Measurements from ENCODE around the gene FARS2.

The FARS2 gene

GRCh38 chr6:5427586-5427985 lies 166.3 kb downstream of the FARS2 start:
- no peak for DNase-seq (ENCODE audit: low spot score)

DNA sequence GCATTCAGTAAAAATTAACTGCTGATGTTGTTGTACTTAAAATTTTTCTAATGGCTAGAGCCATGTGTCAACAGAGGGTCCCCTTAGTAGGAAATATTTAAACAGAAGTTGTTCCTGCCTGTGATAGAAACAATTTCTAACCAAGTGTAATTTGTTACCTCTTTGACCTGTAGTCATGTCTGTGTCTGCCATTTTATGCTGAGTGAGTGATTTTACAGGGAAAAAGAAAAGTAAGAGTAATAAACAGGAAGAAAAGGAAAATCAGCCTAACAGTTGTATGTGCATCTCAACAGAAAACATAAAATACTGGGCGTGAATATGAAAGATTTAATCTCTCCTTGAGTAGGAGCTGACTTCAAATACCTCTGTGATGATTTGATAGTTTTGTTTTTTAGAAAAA lies 172.0 kb downstream of the FARS2 start:
- no peak for DNase-seq (ENCODE audit: low spot score)

DNA sequence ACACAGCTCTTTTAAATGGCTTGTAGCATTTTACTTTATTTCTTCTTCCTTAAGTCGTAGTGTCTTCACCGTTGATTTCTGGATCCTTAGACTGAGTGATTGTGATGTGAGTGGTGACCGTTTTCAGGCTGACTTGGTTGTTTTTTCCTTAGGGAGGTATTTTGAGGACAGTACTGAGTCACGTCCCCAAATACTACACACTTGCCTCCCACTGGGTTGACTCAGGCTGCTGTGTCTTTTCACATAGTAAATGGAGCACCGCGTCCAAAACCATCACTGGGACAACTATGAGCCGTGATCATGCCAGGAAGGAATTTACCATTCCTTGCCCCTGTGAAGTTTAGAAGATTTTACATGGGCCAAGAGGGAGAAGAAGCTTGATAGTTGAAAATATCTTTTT lies 174.1 kb downstream of the FARS2 start:
- DNase-seq (ENCODE audit: low spot score) = peak; percentile 78

DNA sequence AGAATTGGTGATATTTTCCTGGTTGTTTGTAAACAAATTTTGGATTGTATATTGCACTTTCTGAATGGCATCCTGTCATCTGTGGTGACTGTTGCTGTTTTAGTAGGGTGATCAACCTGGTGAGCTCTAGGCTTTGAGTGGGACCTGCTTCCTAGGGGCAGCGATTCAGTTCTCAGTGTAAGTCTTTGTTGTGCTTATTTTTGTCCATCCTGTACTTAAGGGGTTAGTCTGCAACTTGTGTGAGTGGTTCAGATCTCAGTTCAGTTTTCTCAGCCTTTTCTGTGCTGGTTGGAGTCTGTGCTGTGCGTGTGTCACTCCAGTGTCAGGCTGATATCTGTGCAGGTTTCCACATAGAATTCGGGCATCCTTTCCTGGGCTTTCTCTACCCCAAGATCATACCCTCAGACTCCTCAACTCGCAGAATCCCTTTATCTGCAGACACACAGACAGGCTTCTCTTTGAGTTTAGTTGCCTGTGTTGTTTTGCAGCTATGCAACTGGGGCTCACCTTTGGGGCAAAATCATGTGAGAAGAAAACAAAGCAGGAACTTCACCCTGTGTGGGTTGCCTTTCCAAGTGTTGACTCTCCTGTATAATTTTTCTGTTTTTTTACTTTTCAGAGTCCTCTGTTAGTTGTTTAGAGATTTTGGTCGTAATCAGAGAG lies 177.7 kb downstream of the FARS2 start:
- no peak for DNase-seq (ENCODE audit: low spot score)

DNA sequence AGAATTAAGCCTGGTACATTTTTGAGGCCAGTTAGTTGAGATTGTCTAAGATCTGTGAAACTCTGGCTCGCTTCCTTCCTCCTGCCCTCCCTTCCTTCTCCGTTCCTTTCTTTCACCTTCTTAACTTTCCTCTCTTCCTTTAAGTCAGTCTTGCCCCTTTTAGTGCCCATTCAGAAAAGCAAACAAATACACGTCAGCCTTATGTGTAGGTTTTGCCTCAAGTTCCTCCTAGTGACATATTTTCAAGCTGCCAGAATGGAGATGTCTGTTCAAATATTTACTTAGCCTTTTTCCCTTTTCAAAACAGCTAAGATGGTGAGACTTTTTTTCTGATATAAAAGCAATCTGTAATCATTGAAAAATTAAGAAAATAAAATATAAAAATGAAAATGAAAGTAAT lies 178.4 kb downstream of the FARS2 start:
- no peak for DNase-seq (ENCODE audit: low spot score)

DNA sequence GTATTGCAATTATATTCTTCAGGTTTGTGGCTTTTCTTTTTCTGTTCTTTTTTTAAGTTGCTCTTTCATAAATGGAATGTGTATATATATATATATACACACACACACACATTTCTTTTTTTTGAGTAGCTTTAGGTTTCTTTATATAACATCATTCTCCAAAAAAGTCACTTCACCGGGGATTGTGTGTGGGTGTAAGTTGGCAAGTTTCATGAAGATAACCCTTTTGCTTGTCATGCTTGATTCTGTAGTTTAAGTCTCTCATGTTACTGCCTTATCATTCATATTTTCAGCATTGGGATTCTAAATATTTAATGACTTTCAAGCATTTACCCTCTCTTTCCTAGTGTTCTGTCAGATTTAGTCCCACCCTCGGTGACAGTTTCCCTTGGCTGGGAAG lies 181.0 kb downstream of the FARS2 start:
- DNase-seq (ENCODE audit: low spot score) = no peak

GRCh38 chr6:5442916-5443315 lies 181.6 kb downstream of the FARS2 start:
- DNase-seq (ENCODE audit: low spot score) = no peak

GRCh38 chr6:5443491-5443890 lies 182.2 kb downstream of the FARS2 start:
- DNase-seq (ENCODE audit: low spot score) = no peak

DNA sequence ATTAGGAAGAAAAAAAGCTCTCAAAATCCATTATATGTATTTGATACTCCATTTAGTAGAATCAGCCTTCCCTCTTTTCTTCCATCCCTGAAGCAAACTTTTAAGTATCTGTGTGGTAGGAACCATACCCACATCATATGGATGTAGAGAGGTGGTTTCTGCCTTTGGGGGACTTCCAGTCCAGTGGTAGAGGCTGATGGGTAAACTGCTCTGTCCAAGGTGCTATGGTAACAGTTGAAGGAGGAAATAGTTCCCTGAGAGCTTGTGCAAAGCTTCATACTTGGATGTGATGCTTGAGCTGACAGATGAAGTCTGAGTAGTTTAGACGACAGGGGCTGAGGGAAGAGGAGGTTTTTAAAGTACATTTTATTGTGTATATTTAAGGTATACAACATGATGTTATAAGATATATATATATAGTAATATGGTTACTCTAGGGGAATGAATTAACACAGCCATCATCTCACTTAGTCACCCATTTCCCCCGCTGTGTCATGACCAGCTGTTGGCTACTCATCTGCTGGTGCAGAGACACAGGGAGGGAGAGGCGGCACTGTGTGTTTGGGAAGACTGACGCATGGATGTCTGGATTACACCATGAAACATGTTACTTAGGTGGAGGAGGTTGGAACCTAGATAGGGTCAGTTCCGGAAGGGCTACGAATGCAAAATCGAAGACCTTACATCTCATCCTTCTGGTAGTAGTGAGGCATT lies 185.2 kb downstream of the FARS2 start:
- no peak for DNase-seq (ENCODE audit: low spot score)

GRCh38 chr6:5447921-5448320 lies 186.6 kb downstream of the FARS2 start:
- no peak for DNase-seq (ENCODE audit: low spot score)

DNA sequence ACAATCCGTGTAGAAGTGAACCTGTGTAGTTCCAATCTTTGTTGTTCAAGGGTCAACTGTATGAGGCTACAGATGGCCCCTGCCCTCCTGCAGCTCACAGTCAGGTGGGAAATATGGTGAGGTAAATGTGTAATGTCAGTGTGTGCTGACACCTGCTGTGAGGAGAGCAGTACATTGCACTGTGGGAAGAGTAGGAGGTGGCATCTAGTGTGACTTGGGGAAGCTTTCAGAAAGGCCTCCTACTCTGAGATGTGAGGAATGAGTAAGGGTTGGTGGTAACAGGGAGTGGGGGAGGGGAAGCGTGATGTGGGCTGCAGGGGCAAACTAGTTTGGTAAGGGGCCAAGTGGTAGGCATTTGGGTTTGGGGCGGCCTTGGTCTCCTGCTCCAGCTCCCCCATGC lies 188.8 kb downstream of the FARS2 start:
- DNase-seq (ENCODE audit: low spot score) = no peak

GRCh38 chr6:5453546-5453945 lies 192.2 kb downstream of the FARS2 start:
- no peak for DNase-seq (ENCODE audit: low spot score)

- no peak for DNase-seq (ENCODE audit: low spot score)
Observed at GRCh38 chr6:5455142-5455541, 193.8 kb downstream of the FARS2 start.

DNA sequence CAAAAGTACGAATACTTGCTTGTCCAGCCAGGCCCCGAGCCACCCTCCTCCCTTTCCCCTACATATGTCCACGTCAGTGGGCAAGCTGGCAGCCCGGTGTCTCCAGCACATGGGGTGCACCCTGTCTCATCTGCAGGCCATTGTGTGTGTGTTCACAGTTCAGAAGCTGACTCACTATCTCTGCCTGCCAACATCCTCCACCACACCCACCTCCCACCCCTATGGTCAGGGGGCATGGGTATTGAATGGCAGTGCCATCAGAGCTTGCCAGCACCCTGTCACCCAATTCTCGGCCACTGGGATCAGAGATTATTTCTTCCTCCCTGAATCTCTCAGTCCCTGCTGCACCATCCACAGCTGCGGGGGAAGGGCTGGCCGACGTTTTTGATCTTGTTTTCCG lies 195.7 kb downstream of the FARS2 start:
- peak; percentile 74 for DNase-seq (ENCODE audit: low spot score)

- no peak for DNase-seq (ENCODE audit: low spot score)
Observed at GRCh38 chr6:5457983-5458683, 196.8 kb downstream of the FARS2 start.

DNA sequence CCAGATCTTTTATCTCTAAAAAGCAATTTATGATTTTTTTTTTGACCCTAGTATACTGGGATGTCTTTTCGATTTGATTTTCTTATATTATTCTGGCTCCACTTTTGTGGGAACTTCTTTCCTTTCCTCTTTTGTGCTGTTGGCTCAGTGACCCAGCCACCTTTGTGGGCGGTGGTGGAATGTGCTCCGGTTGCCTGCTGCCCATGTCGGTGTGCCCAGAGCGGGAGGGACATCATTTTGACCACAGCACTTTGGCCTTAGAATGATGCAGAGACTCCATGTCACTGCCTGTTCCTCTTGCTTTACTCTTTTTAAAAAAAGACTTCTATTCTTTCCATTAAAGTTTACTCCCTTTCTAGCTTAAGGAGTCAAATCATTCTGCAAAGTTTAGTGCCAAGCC lies 198.0 kb downstream of the FARS2 start:
- DNase-seq (ENCODE audit: low spot score) = no peak

- no peak for DNase-seq (ENCODE audit: low spot score)
Observed at GRCh38 chr6:5461365-5461764, 200.1 kb downstream of the FARS2 start.

GRCh38 chr6:5462856-5463255 lies 201.5 kb downstream of the FARS2 start:
- DNase-seq (ENCODE audit: low spot score) = no peak

GRCh38 chr6:5463690-5464089 lies 202.4 kb downstream of the FARS2 start:
- no peak for DNase-seq (ENCODE audit: low spot score)

DNA sequence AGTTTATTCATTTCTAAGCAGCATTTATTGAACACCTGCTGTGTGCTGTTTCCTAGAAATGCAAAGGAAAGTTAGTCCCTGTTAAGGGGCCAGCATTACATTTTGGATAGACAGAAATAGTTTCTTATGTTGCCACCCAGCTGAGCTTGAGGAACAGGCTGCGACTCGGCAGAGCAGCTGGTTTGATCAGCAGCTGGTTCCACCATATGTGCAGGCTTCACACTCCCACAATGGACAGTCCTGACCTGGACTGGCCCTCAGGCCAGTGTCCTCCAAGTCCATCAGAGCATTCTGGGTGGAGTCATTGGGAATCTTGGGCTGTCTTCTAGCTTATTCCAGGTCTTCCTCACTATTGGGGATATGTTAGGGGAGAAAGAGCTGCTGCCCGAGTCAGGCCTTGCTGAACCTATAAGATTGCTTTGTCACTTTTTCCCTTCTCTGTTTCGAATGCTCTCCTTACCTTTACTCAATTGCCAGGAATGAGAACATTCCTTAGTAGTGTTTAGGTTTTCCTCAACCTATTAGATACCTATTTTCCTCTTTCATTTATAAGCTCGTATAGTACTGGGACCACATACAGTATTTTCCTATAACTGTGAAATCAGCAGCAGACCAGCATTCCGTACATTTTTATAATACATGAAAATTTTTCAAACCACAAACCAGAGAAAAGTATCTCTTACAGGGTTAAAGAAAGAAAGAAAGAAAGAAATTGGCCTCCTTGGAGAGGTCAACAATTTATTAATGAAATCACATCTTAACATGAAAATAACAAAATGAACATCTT lies 203.0 kb downstream of the FARS2 start:
- DNase-seq (ENCODE audit: low spot score) = no peak

DNA sequence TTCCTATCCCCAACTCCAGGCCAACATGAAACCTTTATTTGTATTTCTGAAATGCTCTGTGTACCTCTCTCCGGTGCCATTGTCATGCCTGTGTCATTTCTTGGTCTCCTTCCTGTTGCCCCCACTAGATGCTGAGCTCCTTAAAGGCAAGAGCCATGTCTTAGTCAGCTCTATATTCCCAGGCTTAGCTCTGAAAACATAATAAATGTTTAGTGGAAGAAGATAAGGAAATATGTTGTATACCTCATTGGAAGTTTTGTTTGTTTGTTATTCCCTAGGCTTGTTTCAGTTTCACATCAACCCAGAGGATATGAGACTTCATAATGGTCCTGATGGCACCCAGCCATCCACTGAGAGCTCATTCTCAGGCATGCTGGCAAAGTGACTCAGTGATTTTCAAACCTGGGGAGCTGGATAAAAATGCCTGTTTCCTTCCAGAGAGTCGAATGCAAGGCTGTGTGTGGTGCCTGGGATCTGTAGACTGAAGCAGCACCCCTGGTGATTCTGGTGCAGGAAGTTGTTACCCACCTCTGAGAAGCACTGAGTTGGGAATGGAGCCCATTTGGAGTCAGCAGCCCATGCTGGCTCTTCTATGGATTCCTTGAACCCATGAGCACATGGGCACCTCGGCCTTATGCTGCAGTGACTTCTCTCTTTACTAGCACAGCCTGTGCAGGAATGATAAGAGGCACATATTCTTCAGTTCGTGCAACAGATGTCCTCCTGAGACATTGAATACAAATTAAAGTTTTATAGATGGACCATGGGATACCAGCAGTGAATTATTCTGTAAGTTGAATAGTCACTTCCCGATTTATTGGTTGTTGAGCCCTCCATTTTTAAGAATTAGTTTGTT lies 205.2 kb downstream of the FARS2 start:
- DNase-seq (ENCODE audit: low spot score) = peak; percentile 65

- DNase-seq (ENCODE audit: low spot score) = no peak
Observed at GRCh38 chr6:5468586-5468985, 207.3 kb downstream of the FARS2 start.
